HCT116 (cell line): ENCODE results near the gene SMCO4.

Source experiments
- CTCF ChIP-seq, 3 experiments: fragments of 200-600 bp in 1 of 3; sonication (generic) in 1 of 3; IDR thresholded peaks in 2 of 3; conservative IDR thresholded peaks in 1 of 3; 2 replicates each; pipeline ENCODE4 v1.5.1; 2012 to 2017; ENCODE audit warnings: low read depth in 2 of 3, low read length in 2 of 3, antibody characterized with exemption in 1 of 3, borderline replicate concordance in 1 of 3, control low read depth in 1 of 3, mild to moderate bottlenecking in 1 of 3, mixed read lengths in 1 of 3, mixed run types in 1 of 3, moderate library complexity in 1 of 3; ENCODE audit not compliant: insufficient read depth in 1 of 3
- EZH2phosphoT487 ChIP-seq: fragments of 200-600 bp; IDR thresholded peaks from 2 replicates; pipeline ENCODE4 v1.6.1; 2018; ENCODE audit warnings: antibody characterized with exemption, borderline replicate concordance
- POLR2A ChIP-seq: IDR thresholded peaks from 2 replicates; pipeline ENCODE4 v1.7.0; 2011; ENCODE audit warnings: borderline replicate concordance; ENCODE audit not compliant: insufficient read depth, insufficient read length; ENCODE audit errors: extremely low read depth
- POLR2AphosphoS5 ChIP-seq: IDR thresholded peaks from 2 replicates; pipeline ENCODE4 v1.6.1; 2011; ENCODE audit warnings: mild to moderate bottlenecking, low read depth, low read length, moderate library complexity
- RAD21 ChIP-seq: IDR thresholded peaks from 2 replicates; pipeline ENCODE4 v1.6.1; 2012; ENCODE audit warnings: low read depth, mild to moderate bottlenecking
- REST ChIP-seq: IDR thresholded peaks from 2 replicates; pipeline ENCODE4 v1.6.1; 2012; ENCODE audit warnings: low read depth
- SIN3A ChIP-seq: IDR thresholded peaks from 2 replicates; pipeline ENCODE4 v1.6.1; 2012; ENCODE audit warnings: low read depth
- ZNF274 ChIP-seq: fragments of 200-500 bp; sonication (Bioruptor generic); IDR thresholded peaks from 2 replicates; pipeline ENCODE4 v1.6.1; 2014; ENCODE audit warnings: mild to moderate bottlenecking, low read depth, low read length, inconsistent platforms

GRCh38 chr11:93501856-93502255 lies 41.3 kb downstream of the SMCO4 start:
- TF ChIP-seq CTCF (IDR thresholded peaks at IDR 0.05 in 2 of 3, conservative IDR thresholded peaks at IDR 0.05 in 1 of 3; ENCODE audit: borderline replicate concordance in 1 of 3, insufficient read depth in 1 of 3, low read depth in 2 of 3, low read length in 2 of 3) (no peak), SIN3A (no peak), RAD21 (no peak), POLR2A (no peak), EZH2phosphoT487 (no peak), POLR2AphosphoS5 (no peak), ZNF274 (no peak), REST (no peak)
